ENCODE data around the gene ELAVL3.
"Not testable (repeated sequence)": the region's sequence is repeated elsewhere in the genome, so short reads cannot be mapped to it uniquely, and the experiment has no call there.

Gene ELAVL3

DNA sequence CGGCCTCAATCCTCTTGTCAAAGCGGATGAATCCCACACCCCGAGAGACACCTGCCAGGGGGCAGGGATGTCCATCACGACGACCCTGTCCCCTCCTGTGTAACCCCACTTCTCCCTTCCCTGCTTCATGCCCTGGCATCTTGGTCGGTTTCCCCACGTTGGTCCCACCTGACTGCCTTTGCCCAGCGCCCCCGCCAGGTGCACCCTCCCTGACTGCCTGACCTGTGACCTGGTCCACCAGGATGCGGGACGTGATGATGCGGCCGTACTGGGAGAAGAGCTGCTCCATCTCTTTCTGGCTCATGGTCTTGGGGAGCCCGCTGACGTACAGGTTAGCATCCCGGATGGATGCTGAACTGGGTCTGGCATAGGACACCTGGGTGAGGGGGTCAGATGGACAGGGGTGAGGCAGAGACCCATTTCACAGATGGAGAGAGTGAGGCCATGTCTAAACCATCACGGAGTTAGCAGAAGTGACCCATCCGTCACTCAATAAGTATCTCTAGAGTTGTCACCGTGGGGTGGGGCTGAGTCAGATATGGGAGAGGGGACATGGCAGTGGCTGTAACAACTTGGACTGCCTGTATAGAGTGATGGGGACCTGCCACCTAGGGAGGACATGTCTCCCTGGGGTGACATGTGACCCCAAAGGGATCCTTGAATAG, 22.5 kb downstream of the ELAVL3 start:
- DNase-seq: no peak

DNA sequence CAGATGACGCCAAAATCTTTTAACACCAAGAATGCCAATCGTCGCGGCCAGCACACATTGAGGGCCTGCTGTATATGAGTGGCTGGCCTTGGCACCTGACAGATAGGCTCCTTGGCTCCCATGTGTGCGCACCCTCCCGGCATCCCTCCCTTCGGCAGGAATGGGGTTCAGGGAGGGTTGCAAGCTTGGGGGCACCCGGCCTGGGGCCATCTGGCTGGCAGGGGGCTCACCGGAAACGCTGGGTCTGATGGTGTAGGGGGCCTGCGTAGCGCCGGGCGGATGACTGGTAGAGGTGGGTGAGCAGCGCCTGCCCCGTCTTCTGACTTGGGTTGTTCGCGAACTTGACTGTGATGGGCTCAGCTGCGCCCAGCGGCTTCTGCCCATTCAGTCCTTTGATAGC, 23.0 kb downstream of the ELAVL3 start:
- DNase-seq: no peak

DNA sequence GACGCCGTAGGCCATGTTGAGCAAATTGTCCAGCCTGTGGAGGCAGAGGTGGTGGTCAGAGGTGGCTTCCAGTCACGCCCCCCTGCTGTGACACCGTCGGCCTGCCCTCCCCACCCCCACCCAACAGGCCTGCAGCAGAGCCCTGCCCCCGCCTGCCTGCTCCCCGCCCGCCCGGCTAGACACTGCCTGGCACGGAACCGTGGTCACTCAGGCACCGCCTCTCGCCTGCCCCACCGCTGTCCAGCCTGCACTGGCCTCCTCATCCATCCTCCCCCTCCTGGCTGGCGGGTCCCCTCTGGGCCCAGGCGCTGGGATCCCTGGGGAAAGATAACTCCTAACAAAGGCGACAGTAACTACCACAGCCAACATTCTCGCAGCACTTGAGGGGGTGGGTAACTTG, 23.7 kb downstream of the ELAVL3 start:
- DNase-seq: no peak

GRCh38 chr19:11456659-11457058, 24.2 kb downstream of the ELAVL3 start:
- no peak for DNase-seq

GRCh38 chr19:11455233-11455554, 25.7 kb downstream of the ELAVL3 start:
- DNase-seq: not testable (repeated sequence)

DNA sequence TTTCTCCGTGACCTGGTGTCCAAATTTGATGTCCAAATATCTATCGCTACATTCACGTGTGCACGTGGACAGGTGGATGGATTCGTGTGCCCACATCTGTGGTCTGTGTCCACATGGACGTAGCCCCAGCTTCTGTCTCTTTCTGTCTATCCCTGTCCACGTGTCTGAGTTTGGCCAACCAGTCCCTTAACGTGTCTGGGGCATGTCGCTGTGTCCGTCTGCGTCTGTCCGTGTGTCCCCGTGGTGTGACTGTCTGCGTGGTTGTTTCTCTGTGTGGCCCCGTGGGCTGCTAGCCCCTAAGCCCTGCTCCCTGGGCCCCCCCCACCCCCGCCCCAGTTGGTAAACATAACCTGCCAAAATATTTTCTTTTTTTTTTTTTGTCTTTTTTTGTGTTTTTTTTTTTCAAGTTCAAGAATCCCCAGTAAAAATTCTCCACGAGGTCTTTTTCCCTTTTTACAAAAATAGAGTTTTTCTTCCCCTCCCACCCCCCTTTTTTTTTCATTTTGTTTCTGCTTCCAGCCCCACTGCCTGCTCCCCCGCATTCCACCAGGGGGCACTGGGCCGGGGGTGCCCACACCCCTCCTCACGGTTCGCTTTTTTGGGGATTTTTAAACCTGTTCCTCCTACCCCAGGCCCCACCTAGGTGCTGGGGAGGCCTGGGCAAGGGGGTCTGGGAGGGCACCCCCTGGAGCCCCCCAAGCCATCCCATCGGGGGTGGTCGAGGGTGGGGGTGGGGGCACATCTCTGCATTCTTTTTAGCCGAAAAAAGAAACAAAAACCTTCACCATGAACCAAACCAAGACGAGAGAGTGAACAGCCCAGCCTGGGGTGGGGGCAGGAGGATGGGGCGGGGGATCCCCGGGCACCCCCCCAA, 27.1 kb downstream of the ELAVL3 start:
- DNase-seq: no peak

DNA sequence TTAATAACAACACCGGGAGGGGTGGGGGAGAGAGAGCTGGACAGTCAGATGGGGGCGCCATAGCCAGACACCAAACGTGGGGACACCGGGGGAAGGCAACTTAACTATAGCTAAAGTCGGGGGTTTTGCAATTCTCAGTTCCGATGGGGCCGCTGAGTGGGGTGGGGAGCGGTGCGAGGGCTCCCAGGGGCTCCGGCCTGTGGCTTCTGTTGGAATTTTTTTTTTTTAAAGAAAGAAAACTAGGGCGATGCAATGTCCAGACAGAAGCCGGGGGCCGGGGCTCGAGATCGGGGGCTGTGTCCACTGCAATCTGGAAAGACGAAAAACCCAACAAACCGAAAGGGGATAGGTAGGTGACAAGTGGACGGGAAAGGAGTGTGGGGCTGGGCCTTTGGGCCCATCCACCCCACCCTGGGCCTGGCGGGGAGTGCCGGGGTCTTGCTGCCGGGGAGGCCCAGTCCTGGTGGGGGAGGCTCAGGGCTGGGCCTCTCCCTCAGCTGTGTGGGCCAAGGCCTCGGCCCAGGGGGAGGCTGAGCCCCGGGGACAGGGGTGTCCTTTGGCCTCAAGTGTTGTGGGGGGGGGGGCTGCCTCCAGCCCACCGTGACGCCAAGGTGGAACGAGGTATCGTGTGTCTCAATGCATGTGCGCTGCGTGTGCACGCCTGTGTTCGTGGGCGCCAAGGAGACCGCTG, 28.1 kb downstream of the ELAVL3 start:
- no peak for DNase-seq

GRCh38 chr19:11451871-11452619, 28.8 kb downstream of the ELAVL3 start:
- DNase-seq: no peak

- no peak for DNase-seq
Observed at GRCh38 chr19:11451327-11451870, 29.4 kb downstream of the ELAVL3 start.

DNA sequence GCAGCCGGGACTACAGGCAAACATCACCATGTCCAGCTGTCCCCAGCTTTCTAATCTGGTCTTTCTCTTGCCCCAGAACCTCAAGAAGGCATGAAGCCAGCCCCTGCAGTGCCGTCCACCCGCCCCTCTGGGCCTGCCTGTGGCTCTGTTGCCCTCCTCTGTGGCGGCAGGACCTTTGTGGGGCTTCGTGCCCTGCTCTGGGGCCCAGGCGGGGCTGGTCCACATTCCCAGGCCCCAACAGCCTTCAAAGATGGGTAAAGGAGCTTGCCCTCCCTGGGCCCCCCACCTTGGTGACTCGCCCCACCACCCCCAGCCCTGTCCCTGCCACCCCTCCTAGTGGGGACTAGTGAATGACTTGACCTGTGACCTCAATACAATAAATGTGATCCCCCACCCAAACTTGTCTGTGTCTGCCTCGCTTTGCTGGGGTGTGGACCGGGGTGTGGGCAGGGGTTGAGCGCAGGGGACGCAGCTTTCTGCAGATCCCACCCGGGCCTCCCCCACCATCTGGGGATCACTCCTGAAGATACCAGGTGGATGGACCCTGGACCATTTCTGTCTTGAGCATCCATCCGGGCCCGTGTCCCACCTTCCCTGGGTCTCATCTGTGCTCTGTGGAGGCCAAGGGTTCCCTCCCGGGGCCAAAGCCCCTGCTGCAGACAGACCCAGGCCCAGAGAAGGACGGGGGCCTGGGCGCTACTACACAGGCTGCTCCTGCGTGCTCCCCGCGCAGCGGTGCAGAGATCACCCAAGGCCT, 30.1 kb downstream of the ELAVL3 start:
- DNase-seq: no peak

- DNase-seq: no peak
Observed at GRCh38 chr19:11448923-11449554, 31.8 kb downstream of the ELAVL3 start.

DNA sequence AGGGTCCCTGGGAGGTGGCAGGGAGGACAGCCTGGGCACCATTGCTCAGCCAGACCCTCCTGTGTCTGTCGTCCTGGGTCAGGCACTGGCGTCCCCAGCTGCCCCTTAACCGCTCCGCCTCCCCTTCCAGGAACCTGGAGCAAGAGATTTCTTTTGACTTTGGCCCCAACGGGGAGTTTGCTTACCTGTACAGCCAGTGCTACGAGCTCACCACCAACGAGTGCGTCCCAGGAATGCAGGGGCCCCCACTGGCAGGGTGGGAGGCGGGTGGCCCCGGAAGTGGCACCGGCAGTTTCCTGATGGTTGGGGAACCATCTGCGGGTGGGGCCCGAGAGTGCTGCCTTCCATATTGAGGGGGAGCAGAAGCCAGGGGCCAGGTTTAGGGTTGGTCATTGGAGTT, 32.4 kb downstream of the ELAVL3 start:
- no peak for DNase-seq

DNA sequence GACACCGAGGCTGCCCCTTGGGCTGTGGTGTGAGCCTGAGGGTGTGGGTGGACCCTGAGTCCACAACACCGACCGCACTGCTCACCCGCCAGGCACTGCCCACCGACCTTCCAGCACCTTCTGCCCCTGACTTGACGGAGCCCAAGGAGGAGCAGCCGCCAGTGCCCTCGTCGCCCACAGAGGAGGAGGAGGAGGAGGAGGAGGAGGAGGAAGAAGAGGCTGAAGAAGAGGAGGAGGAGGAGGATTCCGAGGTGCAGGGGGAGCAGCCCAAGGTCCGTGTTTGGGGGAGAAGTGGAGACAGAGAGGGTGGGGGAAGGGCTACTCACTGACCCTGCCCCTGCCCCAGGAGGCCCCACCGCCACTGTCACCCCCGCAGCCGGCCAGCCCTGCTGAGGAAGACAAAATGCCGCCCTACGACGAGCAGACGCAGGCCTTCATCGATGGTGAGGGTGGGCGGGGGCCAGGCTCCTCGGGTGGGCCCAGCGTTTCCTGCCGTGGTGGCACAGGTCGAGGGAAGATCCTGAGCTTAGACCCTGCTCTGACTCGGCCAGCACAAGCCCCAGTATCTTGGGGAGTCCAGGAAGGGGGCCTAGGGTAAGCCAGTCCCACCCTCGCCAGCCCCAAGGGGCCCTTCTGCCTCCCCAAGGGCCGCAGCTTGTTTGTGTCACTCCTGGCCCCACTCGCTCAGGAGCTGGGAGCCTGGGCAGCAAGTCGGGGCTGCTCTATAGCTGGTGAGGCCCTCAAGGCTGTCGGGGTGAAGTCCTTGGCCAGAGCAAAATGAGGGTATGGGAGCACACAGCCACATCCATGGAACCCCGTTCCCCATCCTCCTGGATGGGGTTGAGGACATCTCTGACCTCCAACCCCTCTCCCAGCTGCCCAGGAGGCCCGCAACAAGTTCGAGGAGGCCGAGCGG, 33.2 kb downstream of the ELAVL3 start:
- no peak for DNase-seq

GRCh38 chr19:11446652-11447301, 34.1 kb downstream of the ELAVL3 start:
- no peak for DNase-seq

GRCh38 chr19:11446271-11446651, 34.6 kb downstream of the ELAVL3 start:
- no peak for DNase-seq

DNA sequence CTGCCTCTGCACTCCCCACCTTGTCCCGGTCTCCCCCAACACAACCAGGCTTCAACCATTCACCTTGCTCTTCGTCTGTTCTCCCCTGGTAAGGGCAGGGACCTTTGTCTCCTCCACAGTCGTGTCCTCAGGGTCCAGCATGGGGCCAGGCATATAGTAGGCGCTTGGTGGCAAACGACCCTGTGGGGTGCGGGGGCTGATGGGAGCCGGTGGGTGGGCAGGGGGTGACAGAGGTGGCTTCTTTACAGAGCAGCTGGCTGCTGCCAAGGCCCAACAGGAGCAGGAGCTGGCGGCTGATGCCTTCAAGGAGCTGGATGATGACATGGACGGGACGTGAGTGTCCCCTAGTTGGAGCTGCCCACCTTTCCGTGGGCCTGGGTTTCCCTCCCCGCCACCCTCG, 35.7 kb downstream of the ELAVL3 start:
- DNase-seq: no peak

- no peak for DNase-seq
Observed at GRCh38 chr19:11444059-11444458, 36.8 kb downstream of the ELAVL3 start.

DNA sequence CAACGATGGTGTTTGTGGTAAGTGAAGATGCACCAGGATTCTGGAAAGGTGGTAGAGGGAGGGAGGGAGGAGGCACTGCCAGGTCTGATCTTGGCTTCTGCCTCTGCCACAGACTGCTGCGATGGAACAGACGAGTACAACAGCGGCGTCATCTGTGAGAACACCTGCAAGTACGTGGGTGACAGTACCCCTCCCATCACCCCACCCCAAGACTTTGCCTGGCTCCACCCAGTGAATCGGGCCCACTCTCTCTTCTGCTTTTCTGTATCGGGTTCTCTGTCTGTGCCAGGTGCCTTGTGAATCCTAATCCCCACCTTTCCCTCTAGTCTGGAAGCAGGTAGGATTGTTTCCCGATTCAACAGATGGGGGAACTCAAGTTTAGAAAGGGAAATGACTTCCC, 42.9 kb downstream of the ELAVL3 start:
- no peak for DNase-seq

GRCh38 chr19:11435833-11436313, 45.0 kb downstream of the ELAVL3 start:
- no peak for DNase-seq

Data from DMS153 (cell line).